Small intestine (tissue), 7 donors: ENCODE data around the gene F12. TPM values are rescaled to one million over a fixed set of nuclear protein-coding genes. Genes with fewer than 3 reads are reported as not detected.
"Not testable (repeated sequence)": the region's sequence is repeated elsewhere in the genome, so short reads cannot be mapped to it uniquely, and the experiment has no call there.

Experiments used
- DNase-seq, 2 donors: peaks; one replicate each; pipeline versions ENCODE4 v3.0.0 to v3.0.0-alpha.2; 2013
- FAIRE-seq: peaks from 2 replicates; lab custom pipeline; 2012; peaks lifted over from hg19 to GRCh38; lab: Jason Lieb, UNC
- H3K27ac ChIP-seq, 3 donors: one replicate each; pipeline ENCODE4 v1.5.1; 2013; ENCODE audit warnings: low read length in 2 of 3, mild to moderate bottlenecking in 2 of 3, control low read depth in 1 of 3, inconsistent platforms in 1 of 3, low read depth in 1 of 3, moderate library complexity in 1 of 3
- H3K27me3 ChIP-seq, 3 donors: one replicate each; pipeline ENCODE4 v1.6.1; 2013; ENCODE audit warnings: low read length in 3 of 3, inconsistent platforms in 1 of 3; ENCODE audit not compliant: control insufficient read depth in 3 of 3, insufficient read depth in 3 of 3
- H3K36me3 ChIP-seq, 3 donors: one replicate each; pipeline ENCODE4 v1.6.1; 2013; ENCODE audit warnings: low read length in 3 of 3, inconsistent platforms in 1 of 3, low read depth in 1 of 3, mild to moderate bottlenecking in 1 of 3, moderate library complexity in 1 of 3; ENCODE audit not compliant: control insufficient read depth in 3 of 3, insufficient read depth in 2 of 3
- H3K4me1 ChIP-seq, 3 donors: one replicate each; pipeline ENCODE4 v1.6.1; 2013; ENCODE audit warnings: low read length in 2 of 3, inconsistent platforms in 1 of 3, low read depth in 1 of 3, mild to moderate bottlenecking in 1 of 3, moderate library complexity in 1 of 3; ENCODE audit not compliant: control insufficient read depth in 3 of 3, insufficient read depth in 2 of 3
- H3K4me3 ChIP-seq, 3 donors: one replicate each; pipeline ENCODE4 v1.5.1; 2013; ENCODE audit warnings: low read length in 3 of 3, control low read depth in 1 of 3, inconsistent platforms in 1 of 3, low read depth in 1 of 3, mild to moderate bottlenecking in 1 of 3, moderate library complexity in 1 of 3
- H3K9me3 ChIP-seq, 2 donors: one replicate each; pipeline ENCODE4 v1.6.1; 2013; ENCODE audit warnings: low read depth in 1 of 2, low read length in 1 of 2; ENCODE audit not compliant: control insufficient read depth in 2 of 2, insufficient read depth in 1 of 2
- WGBS, 3 donors: extraction: QIAGEN DNeasy Blood & Tissue Kit; methylation state at CpG; one replicate each; pipeline ENCODE4 v1.1.7; 2013; 5-methylcytosine and 5-hydroxymethylcytosine counted together
- polyA plus RNA-seq, 4 donors: library from polyadenylated mRNA; stranded (reverse) in 3 of 4; unstranded in 1 of 4; fragments of 200-250 nt in 3 of 4; fragments of 120-200 nt in 1 of 4; gene quantifications; one replicate each; pipeline versions ENCODE4 v1.2.1 to v1.2.3, GENCODE V29; 2013
- donor health status: healthy with polysubstance abuse.
- donor health status: control.
- donor health status: control.
- donor health status: Bipolar disorder and iron deficiency.
- donor health status: healthy.

The F12 gene
- polyA plus RNA-seq, 4 donors, result 0.28 to 22.4 (median 18.6) TPM

DNA sequence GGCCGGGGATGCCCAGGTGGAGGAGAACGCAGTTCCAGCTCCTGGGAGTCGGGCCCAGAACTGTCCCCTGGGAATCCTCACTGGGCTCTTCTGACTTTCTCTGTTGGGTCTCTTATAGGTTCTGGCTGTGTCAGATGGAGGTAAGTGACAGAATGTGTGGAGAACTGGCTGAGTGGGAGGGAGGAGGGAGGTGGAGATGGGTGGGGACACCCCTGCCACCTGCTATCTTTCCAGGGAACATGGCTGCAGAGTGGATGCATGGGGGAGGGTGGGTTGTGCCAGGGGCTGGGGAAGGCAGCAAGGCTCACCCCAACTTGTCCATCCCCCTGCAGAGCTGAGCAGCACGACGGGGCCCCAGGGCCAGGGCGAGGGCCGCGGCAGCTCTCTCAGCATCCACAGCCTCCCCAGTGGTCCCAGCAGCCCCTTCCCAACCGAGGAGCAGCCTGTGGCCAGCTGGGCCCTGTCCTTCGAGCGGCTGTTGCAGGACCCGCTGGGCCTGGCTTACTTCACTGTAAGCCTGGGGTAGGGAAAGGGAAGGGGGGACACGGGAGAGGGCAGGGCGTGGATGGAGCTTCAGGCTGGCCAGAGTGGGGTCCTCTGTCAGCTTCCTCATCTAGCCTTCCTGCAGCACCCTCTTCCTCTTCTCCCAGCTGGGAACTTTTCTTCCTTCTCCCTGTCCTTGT lies 43.4 kb downstream of the F12 start:
- no peaks in the 10 kb centered on the region for H3K27me3 ChIP-seq
- peaks cover 0 to 3% (median 0%) of the 10 kb centered on the region in 3 donors for H3K36me3 ChIP-seq
- peaks cover 3 to 47% (median 5%) of the 10 kb centered on the region in 3 donors for H3K4me1 ChIP-seq
- FAIRE-seq (no peak), DNase-seq (no peak)
- H3K27ac ChIP-seq, result peak overlapping the region in 2 of 3 donors; percentile 76 to 87
- H3K4me3 ChIP-seq, result no peak overlapping the region
- no peaks in the 10 kb centered on the region for H3K9me3 ChIP-seq
- 84 to 89% (median 85%) methylated on average over 9 to 14 of the region's 14 CpGs for WGBS, 3 donors

DNA sequence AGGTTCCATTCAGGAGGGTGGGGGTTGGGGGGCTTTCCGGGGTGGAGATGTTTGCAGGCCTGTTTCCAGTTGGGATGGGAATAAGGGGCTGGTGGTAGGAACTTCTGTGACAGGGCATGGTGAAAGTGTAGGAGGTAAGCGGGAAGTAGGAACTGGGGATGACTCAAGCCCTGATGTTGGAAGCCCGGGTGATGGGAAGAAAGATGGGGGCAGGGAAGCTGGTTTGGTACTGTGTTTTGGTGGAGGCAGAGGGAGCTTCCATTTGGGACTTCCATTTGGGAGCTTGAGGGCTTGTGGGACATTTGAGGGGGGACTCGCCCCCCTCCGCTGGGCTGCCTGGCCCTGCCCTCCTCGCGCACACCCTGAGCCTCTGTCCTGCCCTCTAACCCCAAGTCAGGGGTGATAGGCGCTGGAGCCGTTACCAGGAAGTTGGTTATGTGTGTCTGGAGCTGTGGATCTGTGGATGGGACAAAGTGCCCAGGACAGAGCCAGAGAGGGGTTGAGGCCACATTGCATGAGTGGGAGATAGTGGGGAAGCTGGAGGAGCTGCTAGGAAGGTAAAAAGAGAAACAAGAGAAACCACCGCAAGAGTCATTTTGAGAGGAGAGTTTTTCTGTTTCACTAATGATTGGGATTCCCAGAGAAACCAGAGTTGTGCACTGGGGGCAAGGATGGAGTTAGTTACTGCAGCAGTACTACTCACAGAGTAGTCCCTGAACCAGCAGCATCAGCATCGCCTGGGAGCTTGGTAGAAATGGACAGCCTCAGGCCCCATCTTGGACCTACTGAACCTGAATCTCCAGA lies 45.0 kb downstream of the F12 start:
- DNase-seq (no peak), FAIRE-seq (no peak)
- WGBS, 3 donors, result 42 to 64% (median 52%) methylated on average over 11 of the region's 11 CpGs
- Histone ChIP-seq H3K27ac (no peak overlapping the region), H3K27me3 (no peaks in the 10 kb centered on the region), H3K9me3 (no peaks in the 10 kb centered on the region), H3K4me3 (no peak overlapping the region), H3K36me3 (no peaks in the 10 kb centered on the region), H3K4me1 (peaks cover 3 to 38% (median 4%) of the 10 kb centered on the region in 3 donors)

DNA sequence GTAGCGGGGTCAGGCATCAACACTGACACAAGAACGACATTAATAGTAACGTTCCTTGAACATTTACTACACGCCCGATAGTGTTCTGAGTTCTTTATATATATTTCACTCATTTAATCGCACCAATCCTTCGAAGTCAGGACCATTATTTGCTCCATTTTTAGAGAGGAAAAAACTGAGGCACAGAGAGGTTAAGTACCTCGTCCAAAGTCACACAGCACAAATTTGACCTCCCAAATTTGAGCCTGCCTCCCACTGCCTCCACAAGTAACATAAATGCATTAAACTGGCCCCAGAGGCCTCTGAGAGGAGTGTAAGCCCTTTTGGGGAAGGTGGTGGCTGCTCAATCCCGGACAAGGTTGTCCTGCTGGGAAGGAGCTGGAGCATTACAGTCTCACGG lies 45.8 kb downstream of the F12 start:
- Histone ChIP-seq H3K27me3 (no peaks in the 10 kb centered on the region), H3K9me3 (no peaks in the 10 kb centered on the region), H3K4me1 (peaks cover 3 to 37% (median 3%) of the 10 kb centered on the region in 3 donors), H3K36me3 (no peaks in the 10 kb centered on the region), H3K27ac (no peak overlapping the region), H3K4me3 (peak overlapping the region in 1 of 3 donors; percentile 43)
- WGBS, 3 donors, result 24 to 42% (median 36%) methylated on average over 10 of the region's 10 CpGs
- FAIRE-seq (no peak), DNase-seq (no peak)

DNA sequence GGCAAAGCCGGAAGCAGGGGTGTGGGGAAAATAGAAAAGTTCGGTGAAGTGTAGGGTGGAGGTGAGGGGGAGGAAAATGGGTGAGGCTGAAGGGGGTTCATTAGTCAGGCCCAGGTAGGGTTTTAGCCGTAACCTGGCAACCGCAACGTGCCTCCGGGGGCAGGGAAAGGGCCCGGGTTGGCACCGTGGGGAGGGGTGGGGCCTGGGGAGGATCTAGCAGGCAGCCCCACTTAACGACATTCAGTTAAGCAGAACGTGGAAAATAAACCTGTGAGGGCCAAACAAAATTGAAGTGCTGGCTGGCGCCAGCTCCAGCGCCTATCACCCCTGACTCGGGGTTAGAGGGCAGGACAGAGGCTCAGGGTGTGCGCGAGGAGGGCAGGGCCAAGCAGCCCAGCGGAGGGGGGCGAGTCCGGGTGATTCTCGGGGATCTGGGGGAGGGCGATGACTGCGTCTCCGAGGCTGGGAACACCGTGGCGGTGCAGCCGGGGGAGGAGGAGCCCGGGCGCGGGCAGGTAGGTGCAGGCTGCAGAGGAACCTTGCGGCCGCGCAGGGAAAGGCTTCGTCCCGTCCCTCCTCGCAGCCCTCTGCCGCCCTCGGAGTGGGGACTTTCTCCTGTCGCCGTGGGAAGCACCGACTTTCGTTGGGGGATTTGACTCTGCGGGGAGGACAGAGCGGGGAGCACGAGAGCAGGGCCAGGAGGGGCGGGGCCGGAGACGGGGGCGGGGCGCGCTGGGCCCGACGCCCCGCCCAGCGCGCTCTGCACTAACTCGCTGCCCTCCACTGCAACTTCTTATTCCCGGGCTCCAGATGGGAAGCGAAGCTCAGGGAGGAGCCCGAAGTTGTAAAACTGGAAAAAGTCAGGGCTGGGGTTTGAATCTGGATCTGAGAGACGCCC lies 46.5 kb downstream of the F12 start:
- 2 to 8% (median 3%) methylated on average over 58 to 59 of the region's 59 CpGs for WGBS, 3 donors

DNA sequence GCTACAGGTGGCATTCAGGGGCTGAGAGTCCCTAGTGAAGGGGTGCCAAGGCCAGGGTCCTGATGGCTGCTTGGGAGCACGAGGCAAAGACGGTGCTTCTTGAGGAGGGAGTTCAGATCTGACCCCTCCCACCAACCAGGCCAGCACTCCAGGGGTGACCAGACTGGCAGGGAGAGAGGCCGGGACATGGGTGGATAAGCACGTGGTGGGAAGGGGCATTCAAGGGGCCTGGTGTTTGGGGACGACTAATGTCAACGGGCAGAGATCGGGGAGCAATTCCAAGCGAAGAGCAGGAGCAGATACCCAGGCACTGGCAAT lies 47.1 kb downstream of the F12 start:
- no peak overlapping the region for H3K4me3 ChIP-seq
- no peak for FAIRE-seq
- peaks cover 3 to 29% (median 3%) of the 10 kb centered on the region in 3 donors for H3K4me1 ChIP-seq
- WGBS, 3 donors, result 55 to 62% (median 57%) methylated on average over 8 of the region's 8 CpGs
- H3K27ac ChIP-seq, result no peak overlapping the region
- no peaks in the 10 kb centered on the region for H3K27me3 ChIP-seq
- DNase-seq, result no peak
- peaks cover 0 to 2% (median 0%) of the 10 kb centered on the region in 3 donors for H3K36me3 ChIP-seq
- no peaks in the 10 kb centered on the region for H3K9me3 ChIP-seq

More for the DNA sequence above, 46.5 kb downstream of the F12 start:
- DNase-seq (peak; percentile 78 to 84), FAIRE-seq (no peak)
- Histone ChIP-seq H3K4me1 (peaks cover 3 to 35% (median 3%) of the 10 kb centered on the region in 3 donors), H3K27me3 (no peaks in the 10 kb centered on the region), H3K27ac (peak overlapping the region in 2 of 3 donors; percentile 41 to 56), H3K36me3 (no peaks in the 10 kb centered on the region), H3K4me3 (peak overlapping the region; percentile 19 to 46 (median 43)), H3K9me3 (no peaks in the 10 kb centered on the region)

DNA sequence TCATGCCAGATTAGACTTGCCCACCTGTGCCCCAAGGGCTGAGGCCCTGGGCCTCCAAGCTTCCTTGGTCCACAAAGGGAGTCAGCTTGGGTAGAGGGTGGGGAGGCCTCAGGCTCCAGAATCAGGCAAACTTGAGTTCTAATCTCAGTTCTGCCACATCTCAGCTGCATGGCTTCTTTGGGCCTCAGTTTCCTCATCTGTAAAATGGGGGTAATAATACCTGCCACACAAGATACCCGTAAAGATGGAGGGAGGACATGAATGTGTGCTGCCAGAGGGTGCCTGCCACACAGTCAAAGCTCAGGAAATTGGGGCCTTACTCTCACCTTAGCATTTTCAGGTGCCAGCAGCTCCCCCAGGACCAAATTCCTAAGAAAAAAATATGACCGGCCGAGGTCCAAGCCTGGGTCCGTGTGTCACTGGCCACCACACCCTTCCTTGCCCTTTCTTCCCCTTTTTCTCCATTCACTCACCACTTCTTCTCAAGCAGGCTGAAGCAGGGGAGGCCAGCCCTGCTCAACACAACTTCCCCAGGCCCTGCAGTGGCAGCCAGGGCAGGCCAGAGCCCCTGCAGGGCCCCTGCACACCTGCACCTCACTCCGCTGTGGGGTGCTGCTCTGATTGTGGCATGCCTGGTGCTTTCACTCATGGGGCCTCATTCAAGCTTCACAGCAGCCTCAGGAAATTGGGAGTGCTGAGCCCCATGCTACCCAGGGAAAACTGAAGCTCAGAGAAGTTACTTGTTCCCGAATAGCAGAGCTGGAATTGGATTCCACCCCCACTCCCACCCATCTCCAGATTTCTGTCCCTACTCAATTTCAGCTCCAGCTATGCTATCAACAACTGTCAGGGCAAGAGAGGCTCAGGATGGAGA lies 47.7 kb downstream of the F12 start:
- H3K4me1 ChIP-seq, result peaks cover 3 to 25% (median 3%) of the 10 kb centered on the region in 3 donors
- H3K27me3 ChIP-seq, result no peaks in the 10 kb centered on the region
- H3K27ac ChIP-seq, result no peak overlapping the region
- FAIRE-seq (no peak), DNase-seq (no peak)
- H3K4me3 ChIP-seq, result no peak overlapping the region
- peaks cover 0 to 2% (median 0%) of the 10 kb centered on the region in 3 donors for H3K36me3 ChIP-seq
- 66 to 77% (median 74%) methylated on average over 6 of the region's 6 CpGs for WGBS, 3 donors
- H3K9me3 ChIP-seq, result no peaks in the 10 kb centered on the region

DNA sequence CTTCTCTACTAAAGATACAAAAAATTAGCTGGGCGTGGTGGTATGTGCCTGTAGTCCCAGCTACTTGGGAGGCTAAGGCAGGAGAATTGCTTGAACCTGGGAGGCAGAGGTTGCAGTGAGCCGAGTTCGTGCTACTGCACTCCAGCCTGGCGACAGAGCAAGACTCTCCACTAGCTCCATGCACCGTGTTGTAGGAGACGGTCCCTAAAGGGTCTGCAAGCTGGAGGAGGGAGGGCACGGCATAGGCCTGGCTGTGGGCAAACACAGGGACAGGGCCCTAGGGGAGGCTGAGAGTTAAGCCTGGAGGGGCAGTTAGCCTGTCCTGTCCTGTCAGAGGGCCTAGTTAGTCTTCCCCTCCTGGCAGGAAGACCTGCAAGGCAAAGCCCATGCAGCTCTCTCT lies 48.6 kb downstream of the F12 start:
- not testable (repeated sequence) for H3K4me3 ChIP-seq, H3K9me3 ChIP-seq, FAIRE-seq, H3K27me3 ChIP-seq, H3K36me3 ChIP-seq, H3K27ac ChIP-seq, DNase-seq
- peaks cover 3 to 15% (median 3%) of the 10 kb centered on the region in 3 donors for H3K4me1 ChIP-seq
- WGBS, 3 donors, result 91 to 93% (median 91%) methylated on average over 7 of the region's 7 CpGs
